ENCODE data around the gene TRPC3.
"Not testable (repeated sequence)": the region's sequence is repeated elsewhere in the genome, so short reads cannot be mapped to it uniquely, and the experiment has no call there.

TRPC3 gene

GRCh38 chr4:121950680-121951520 is 960 bp downstream of the TRPC3 start:
- FAIRE-seq (no peak), DNase-seq (ENCODE audit: insufficient read length, low spot score) (peak; percentile 31)

- peak; percentile 81 for DNase-seq (ENCODE audit: insufficient read length, low spot score)
- peak; percentile 86 for FAIRE-seq
Observed at GRCh38 chr4:121950212-121950679, 1.6 kb downstream of the TRPC3 start.

GRCh38 chr4:121946644-121947043 is 5.2 kb downstream of the TRPC3 start:
- no peak for DNase-seq (ENCODE audit: insufficient read length, low spot score)
- FAIRE-seq = no peak

- FAIRE-seq = no peak
- no peak for DNase-seq (ENCODE audit: insufficient read length, low spot score)
Observed at GRCh38 chr4:121943941-121944340, 7.9 kb downstream of the TRPC3 start.

GRCh38 chr4:121939690-121940089 is 12.2 kb downstream of the TRPC3 start:
- FAIRE-seq (no peak), DNase-seq (ENCODE audit: insufficient read length, low spot score) (no peak)

GRCh38 chr4:121938282-121939092 is 13.4 kb downstream of the TRPC3 start:
- DNase-seq (ENCODE audit: insufficient read length, low spot score) = no peak
- FAIRE-seq = no peak

GRCh38 chr4:121936101-121936500 is 15.8 kb downstream of the TRPC3 start:
- no peak for DNase-seq (ENCODE audit: insufficient read length, low spot score)
- FAIRE-seq = no peak

- FAIRE-seq (no peak), DNase-seq (ENCODE audit: insufficient read length, low spot score) (no peak)
Observed at GRCh38 chr4:121934635-121935034, 17.2 kb downstream of the TRPC3 start.

- FAIRE-seq = no peak
- no peak for DNase-seq (ENCODE audit: insufficient read length, low spot score)
Observed at GRCh38 chr4:121932212-121932974, 19.5 kb downstream of the TRPC3 start.

GRCh38 chr4:121930304-121930703 is 21.6 kb downstream of the TRPC3 start:
- no peak for FAIRE-seq
- DNase-seq (ENCODE audit: insufficient read length, low spot score) = no peak

GRCh38 chr4:121927948-121928347 is 23.9 kb downstream of the TRPC3 start:
- FAIRE-seq = no peak
- DNase-seq (ENCODE audit: insufficient read length, low spot score) = no peak

GRCh38 chr4:121926490-121926889 is 25.4 kb downstream of the TRPC3 start:
- not testable (repeated sequence) for DNase-seq (ENCODE audit: insufficient read length, low spot score); FAIRE-seq

GRCh38 chr4:121923306-121923705 is 28.6 kb downstream of the TRPC3 start:
- FAIRE-seq = no peak
- DNase-seq (ENCODE audit: insufficient read length, low spot score) = no peak

GRCh38 chr4:121913667-121914066 is 38.2 kb downstream of the TRPC3 start:
- FAIRE-seq = no peak

GRCh38 chr4:121908346-121908745 is 43.5 kb downstream of the TRPC3 start:
- FAIRE-seq (no peak), DNase-seq (ENCODE audit: insufficient read length, low spot score) (no peak)

More at GRCh38 chr4:121913667-121914066, 38.2 kb downstream of the TRPC3 start:
- DNase-seq (ENCODE audit: insufficient read length, low spot score) = no peak

GRCh38 chr4:121900132-121900983 is 51.5 kb downstream of the TRPC3 start:
- FAIRE-seq (peak; percentile 68), DNase-seq (ENCODE audit: insufficient read length, low spot score) (peak; percentile 3)

GRCh38 chr4:121898150-121898549 is 53.7 kb downstream of the TRPC3 start:
- no peak for FAIRE-seq

GRCh38 chr4:121888134-121888533 is 63.7 kb downstream of the TRPC3 start:
- FAIRE-seq = no peak
- DNase-seq (ENCODE audit: insufficient read length, low spot score) = no peak

More at GRCh38 chr4:121898150-121898549, 53.7 kb downstream of the TRPC3 start:
- no peak for DNase-seq (ENCODE audit: insufficient read length, low spot score)

GRCh38 chr4:121885115-121885514 is 66.7 kb downstream of the TRPC3 start:
- FAIRE-seq (no peak), DNase-seq (ENCODE audit: insufficient read length, low spot score) (no peak)

GRCh38 chr4:121881158-121881557 is 70.7 kb downstream of the TRPC3 start:
- no peak for FAIRE-seq
- DNase-seq (ENCODE audit: insufficient read length, low spot score) = no peak

Data from GM19239 (cell line).